Head of caudate nucleus (tissue), 42 donors: ENCODE data around the gene RSPH1.
A peak's percentile ranks its signal among the peaks of the same experiment; 100 is the strongest.

Source experiments
- DNase-seq, 42 donors: peaks; one replicate each; pipeline versions ENCODE4 v3.0.0 to v3.0.0-alpha.2; 2020 to 2021; ENCODE audit warnings: mixed read lengths in 7 of 42
- intact Hi-C: fragments of 100-400 bp; cut with DNase I; formaldehyde crosslinking; loops from one replicate; pipeline ENCODE4 v1.15.0; 2022

RSPH1 gene

DNA sequence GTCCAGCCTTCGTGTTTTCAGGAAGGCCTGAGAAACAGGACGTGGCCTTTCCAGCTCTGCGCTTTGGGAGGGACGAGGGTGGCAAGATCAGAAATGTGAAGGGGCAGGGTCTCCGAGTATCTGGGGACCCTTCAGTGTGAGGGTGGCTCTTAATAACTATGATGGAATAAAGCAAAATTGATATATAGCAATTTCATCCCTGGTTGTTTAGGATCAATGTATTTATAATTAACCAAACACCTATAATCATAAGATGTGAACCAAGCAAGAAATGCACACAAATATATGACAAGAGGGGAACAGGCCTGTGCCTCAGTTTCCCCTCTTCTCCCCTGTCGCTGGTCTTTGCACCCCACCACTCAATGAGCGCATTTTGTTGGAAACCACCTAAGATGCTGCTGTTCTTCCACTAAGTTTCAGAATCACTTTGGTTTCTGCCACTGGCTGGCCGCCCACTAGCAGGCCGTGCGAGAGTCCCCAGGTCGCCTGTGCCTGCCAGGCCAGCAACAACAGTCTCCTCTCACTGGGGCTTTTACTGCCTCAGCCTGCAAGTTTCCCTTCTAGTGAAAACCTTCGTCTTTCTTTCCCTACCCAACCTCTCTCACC lies 55.7 kb downstream of the RSPH1 start:
- DNase-seq = peak in 2 of 42 donors; percentile 15 to 49
- intact Hi-C loops = no loop called here

DNA sequence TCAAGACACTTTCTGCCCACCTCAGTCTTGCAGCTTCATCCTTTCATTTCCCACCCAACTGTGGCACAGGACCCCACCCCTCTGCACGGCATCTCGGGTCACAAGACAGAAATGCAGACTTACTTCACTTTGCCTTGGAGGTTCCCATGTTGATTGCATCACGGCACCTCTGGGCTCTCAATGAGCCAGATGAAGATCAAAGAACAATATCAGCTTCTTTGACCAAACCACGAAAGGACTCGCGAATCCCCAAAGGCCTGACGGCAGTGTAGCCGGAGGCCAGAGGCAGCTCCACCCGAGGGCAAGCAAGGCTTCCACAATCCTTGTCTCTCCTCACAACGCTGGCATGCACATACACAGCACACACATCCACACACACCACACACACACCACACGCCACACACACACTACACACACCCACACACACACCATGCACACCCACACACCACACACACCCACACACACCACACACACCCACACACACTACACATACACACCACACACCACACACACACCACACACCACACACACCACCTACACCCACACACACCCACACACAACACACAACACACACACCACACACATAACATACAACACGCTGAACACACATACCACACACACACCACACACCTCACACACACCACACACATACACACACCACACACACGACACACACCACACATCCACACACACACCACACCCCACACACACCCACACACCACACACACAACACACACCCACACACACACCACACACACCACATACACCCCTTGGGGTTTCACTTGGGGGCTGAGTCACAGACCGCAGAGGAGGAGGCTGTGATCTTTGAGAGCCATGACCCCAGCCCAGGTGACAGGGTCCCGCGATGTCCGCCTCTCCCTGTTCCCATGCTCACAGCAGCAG lies 56.5 kb downstream of the RSPH1 start:
- no peak for DNase-seq
- intact Hi-C loops = no loop called here

DNA sequence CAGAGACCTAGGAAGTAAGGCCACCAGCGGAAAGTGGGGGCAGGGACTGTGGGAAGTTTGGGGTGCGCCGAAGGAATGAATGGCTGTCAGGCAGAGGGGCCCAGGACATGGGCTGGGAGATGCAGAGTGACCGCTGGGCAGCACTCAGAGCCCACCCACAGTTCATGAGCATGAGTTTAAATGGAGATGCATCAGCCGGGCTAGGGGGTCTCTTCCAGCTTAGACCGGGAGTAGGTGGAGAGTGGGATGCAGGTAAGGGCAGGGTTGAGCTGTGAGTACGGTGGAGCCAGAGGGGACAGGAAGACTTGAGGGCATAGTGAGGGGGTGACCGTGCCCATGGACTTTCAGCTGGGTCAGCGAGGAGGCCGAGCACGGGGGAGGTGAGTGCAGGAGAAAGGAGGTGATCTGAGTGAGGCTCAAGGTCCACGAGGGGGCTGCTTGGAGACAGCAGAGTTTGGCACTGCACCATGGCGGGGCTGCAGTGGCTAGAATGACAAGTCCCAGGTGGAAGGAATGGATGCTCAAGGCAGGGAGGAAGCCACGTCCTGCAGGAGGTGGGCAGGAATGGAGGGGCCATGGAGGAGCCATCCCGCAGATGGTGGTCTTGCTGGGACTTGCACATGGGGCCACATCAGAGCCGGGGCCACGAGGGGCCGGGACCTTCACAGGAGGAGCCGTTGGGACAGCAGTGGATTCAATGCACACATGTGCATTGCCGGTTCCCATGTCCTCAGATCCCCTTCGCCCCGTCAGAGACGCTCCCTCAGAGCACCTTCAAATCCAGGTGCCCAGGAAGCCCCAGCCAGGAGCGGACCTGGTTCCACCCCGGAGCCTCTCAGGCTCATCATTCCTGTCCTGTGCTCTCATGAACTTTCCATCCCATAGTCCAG lies 57.5 kb downstream of the RSPH1 start:
- intact Hi-C loops = no loop called here
- no peak for DNase-seq

DNA sequence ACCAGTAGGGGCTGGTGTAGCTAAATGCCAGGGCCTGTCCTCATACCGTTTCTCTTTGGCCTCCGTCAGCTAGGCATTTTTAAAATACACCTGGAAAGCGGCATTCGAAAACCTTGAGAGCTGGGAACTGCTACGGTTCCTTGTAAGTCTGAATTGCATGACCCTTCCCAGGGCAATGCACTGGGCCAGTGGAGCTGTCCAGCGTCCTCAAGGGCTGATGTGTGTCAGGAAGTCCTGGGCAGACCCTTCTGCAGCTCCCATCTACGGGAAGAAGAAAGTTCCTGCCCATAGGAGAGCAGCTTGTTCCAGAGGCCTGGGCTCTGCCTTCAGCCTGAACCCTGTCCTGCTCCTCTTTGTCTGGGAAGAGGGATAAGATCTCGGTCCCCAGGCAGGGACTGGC lies 58.2 kb downstream of the RSPH1 start:
- intact Hi-C loops = no loop called here
- no peak for DNase-seq

DNA sequence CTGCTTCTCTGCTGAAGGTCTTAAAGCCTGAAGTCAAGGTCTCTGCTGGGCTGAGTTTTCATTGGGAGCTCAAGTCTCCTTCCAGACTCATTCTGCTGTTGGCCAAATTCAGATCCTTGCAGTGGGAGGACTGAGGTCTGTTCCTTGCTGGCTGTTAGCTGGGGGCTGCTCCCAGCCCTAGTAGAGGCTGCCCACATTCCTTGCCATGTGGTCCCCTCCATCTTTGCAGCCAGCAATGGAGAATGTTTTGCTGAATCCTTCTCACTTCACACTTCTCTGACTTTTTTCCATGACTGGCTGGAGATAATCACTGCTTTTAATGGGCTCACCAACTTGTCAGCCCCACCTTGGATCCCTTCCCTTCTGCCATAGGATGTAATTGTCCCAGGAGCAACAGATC lies 59.1 kb downstream of the RSPH1 start:
- no peak for DNase-seq
- intact Hi-C loops = no loop called here

DNA sequence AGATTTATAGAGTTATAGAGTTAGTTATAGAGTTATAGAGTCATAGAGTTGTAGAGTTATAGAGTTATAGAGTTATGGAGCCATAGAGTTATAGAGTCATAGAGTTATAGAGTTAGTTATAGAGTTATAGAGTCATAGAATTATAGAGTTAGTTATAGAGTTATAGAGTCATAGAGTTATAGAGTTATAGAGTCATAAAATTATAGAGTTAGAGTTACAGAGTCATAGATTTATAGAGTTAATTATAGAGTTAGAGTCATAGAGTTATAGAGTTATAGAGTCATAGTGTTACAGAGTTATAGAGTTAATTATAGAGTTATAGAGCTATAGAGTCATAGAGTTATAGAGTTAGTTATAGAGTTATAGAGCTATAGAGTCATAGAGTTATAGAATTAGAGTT lies 60.2 kb downstream of the RSPH1 start:
- DNase-seq = no peak
- intact Hi-C loops = no loop called here

DNA sequence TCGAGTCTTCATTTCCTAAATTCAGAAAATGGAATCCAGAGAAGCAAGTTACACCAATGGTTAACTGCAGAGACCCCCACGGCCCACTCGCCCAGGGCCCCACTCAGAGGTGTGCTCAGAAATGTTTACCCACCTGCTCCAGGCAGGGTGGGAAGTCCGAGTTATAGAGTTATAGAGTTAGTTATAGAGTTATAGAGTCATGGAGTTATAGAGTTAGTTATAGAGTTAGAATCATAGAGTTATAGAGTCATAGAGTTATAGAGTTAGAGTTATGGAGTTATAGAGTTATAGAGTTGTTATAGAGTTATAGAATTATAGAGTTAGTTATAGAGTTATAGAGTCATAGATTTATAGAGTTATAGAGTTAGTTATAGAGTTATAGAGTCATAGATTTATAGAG lies 60.6 kb downstream of the RSPH1 start:
- no peak for DNase-seq

DNA sequence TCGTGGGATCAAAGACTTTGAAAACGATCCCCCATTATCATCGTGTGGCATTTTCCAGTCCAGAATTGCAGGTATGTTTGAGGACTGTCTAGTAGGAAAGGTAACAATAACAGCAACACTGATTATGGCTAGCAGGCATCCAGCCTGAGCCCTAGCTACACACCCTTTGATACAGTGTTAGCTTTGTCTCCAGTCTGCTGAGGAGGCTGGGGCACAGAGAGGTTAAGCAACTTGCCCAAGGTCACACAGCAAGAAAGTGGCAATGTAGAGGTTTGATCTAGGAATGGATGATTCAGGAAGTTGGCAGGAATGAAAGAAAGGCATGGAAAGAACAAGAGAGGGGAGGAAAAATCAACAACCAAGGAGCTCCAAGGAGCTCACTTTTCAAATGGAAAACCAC lies 61.1 kb downstream of the RSPH1 start:
- DNase-seq = no peak
- intact Hi-C loops = no loop called here

More for the DNA sequence above, 60.6 kb downstream of the RSPH1 start:
- intact Hi-C loops = no loop called here

DNA sequence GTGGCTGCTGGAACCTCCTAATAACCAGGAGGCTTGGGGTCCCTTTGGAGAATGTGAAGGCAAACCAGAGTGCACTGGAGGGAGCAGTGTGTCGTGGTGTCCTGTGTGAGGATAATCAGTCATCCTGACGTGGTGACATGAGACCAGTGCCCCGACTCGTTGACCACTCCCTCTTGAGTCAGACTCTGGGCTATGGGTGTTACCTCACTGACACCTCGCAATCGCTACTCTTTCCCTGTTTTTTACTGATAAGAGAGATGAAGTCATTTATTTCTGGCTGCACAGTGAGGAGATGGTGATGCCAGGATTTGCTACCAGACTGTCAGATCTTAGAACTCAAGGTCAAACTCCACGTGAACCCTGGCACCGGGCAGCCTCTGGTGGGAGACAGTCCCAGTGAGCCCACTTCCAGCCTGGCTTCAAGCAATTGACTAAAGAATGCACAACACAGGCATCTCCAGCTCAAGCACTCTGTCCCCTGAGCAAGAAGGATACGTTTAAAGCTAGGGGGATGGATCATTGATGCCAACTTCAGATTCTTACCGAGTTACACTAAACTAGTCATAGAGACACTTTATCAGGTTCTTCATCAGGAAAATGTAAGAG lies 62.0 kb downstream of the RSPH1 start:
- intact Hi-C loops = no loop called here
- no peak for DNase-seq

DNA sequence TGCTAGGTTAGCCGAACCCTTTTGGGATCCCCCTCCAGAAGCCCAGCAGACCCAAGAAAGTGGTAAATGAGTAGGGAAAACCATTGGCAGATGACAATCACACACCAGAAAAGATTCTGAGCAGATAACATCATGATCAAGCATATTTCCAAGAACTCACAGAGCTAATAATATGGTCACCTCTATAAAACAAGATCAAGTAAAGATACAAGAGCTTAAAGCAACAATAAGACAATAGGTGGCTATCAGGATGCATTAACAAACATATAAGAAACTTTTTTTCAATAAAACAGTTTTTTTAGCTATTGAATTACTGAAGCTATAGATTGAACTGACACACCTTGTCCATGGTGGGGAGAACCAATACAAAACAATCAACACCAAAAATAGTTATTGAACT lies 63.3 kb downstream of the RSPH1 start:
- intact Hi-C loops = no loop called here
- no peak for DNase-seq

DNA sequence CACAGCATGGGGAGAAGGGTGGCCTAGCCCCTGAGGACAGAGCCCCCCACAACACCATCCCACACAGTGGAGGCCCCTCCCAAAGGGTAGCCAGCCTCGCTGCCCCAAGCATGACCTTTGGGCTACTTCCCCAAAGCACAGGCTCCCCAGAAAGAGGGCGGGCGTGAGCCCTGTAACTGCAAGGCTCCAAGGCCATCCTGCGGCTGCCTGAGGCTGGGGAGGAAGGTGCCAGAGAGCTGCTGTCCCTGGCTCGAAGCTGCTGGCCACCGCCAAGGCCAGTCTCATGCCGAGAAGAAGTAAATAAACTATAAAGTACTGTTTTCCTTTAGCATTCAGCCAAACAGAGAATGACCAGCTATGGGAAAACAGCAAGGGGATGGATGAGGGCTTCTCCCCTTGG lies 64.8 kb downstream of the RSPH1 start:
- intact Hi-C loops = no loop called here
- DNase-seq = no peak

DNA sequence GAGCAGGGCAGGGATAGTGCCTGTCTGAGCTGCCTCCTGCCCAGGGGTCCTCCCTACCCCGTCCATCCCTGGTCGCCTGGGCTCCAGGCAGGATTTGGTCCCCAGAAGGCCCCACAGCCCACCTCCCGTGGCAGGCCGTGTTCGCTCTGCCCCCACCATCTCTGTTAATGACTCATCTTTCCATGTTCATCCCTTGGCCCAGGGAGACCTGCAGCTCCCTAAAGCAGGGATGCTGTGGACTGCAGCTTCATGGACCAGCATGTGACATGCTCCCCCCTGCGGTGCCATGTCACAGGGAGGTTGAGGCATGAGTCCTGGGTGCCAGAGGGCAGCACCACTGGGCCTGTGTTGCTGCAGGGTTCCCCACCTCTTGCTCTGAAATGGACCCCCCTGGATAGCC lies 65.5 kb downstream of the RSPH1 start:
- intact Hi-C loops = no loop called here
- DNase-seq = no peak

DNA sequence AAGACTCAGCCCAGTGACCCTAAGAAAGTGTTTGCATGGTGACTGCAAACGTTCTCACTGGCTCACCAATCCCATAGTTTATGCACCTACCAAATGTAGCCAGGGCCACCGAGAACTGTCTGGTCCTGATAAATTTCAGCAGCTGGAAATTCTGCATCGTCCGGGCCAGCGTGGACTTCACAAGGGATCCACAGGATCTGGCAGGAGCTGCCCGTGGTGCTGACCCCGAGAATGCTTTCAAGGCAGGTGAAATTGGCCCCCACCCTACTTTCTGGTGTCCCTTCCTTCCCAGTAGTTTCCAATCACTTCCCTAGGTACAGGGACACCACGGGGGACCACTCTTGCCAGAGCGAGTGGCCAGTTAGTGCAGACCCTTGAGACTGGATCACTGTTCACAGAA lies 66.2 kb downstream of the RSPH1 start:
- no peak for DNase-seq
- intact Hi-C loops = no loop called here

DNA sequence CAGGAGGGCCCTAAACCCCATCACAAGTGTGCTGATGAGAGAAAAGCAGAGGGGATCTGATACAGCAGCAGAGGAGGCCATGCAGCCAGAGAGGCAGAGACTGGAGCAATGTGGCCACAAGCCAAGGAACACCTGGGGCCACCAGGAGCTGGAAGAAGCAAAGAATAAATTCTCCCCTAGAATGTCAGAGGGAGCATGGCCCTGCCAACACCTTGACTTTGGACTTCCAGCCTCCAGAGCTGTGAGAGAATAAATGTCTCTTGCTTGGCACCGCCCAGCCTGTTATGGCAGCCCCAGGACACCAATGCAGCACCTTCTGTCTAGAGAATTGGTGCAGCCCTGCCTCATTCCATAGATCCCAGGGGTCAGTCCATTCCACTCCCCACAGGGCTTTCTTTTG lies 67.0 kb downstream of the RSPH1 start:
- intact Hi-C loops = no loop called here

DNA sequence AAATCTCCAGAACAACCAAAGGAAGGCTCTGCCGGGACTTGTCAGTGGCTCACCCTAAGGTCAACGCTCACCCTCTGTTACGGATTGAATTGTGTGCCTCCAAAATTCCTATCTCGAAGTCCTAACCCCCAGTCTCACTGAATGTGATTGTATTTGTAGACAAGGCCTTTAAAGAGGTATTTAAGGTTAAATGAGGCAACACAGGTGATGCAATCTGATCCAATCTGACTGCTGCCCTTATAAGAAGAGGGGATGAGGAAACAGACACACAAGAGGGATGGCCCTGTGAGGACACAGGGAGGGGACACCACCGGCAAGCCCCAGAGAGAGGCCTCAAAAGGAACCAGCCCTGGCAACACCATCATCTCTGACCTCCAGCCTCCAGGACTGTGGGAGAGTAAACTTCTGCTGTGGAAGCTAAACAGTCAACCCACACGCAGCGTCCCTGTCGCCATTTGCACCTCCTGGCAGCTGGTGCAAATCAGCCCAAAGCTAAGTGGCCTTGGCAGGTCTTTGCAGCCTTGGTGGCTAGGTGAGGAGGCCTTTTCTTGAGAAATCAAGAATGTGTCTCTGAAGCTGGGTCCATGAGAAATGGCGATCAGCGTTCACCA lies 68.1 kb downstream of the RSPH1 start:
- intact Hi-C loops = no loop called here
- DNase-seq = no peak

More for the DNA sequence above, 67.0 kb downstream of the RSPH1 start:
- no peak for DNase-seq

DNA sequence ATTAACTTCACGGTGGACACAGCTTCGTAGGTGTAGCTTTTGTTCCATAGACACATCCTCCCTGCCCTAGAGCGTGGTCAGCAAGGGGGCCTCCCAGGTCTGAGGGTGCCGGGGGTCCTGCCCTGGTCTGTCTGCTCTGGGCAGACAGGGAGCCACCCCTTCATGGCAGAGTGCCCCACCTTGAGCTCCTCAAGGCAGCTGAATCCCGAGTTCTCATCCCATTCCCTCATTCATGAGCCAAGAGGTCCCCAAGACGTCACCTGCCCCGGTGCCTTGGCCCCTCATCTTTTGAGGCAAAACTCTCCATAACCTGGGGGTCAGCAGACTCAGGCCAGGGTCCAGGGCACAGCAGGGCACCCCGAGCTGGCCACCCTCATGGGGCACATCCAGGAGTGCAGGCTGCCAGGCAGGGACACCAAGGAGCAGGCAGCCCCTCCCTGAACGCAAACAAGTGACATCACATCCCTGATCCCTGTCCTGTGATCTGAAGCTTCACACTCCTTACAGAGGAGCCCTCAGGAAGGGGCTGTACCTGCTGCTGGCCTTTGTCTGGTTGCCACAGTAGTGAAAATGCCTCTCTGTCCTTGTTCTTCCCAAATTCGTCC lies 69.0 kb downstream of the RSPH1 start:
- no peak for DNase-seq
- intact Hi-C loops = no loop called here

DNA sequence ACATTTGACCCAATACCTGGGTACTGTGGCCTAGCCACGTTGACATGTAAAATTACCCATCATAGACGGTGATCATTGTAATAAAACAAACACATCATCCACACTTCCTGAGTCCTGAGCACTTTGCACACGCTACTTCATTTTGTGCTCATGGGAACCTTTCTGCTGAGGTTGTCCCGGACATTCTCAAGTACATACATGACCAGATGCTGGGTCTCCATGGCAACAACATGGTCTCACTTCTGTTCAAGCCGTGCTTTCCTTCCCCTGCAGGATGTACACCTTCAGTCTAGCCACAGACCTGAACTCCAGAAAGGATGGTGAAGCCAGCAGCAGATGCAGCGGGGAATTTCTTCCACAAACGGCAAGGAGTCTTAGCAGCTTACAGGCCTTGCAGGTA lies 69.6 kb downstream of the RSPH1 start:
- DNase-seq = no peak
- intact Hi-C loops = no loop called here

DNA sequence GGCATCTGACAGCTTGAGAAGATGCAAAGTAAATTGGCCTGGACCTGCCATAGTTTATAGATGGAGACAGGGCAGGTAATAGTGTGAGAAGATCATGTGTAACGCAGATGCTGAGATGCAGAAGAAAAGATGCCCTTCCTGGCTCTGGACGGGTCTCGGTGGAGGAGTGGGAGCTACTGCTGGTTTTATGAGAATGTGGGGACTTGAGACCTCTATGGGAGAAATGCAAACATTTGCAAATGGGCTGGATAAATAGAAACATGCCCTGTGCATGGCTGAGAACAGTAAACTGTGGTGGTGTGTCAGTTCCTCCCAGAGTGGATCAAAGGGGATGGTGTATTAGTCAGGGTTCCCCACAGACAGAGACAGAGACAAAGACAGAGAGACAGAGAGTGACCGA lies 70.4 kb downstream of the RSPH1 start:
- no peak for DNase-seq
- intact Hi-C loops = no loop called here
